Mammary epithelial cell (primary cell): ENCODE data around the gene TMEM82.

Source experiments
- CTCF ChIP-seq, 2 donors: IDR thresholded peaks in 1 of 2; conservative IDR thresholded peaks in 1 of 2; 2 replicates each; pipeline ENCODE4 v1.5.1; 2011 to 2012; ENCODE audit warnings: inconsistent platforms in 2 of 2, low read length in 2 of 2, mild to moderate bottlenecking in 2 of 2, control low read depth in 1 of 2, low read depth in 1 of 2; ENCODE audit not compliant: insufficient read depth in 1 of 2; ENCODE audit errors: extremely low read depth in 1 of 2
- EZH2 ChIP-seq: IDR thresholded peaks from 2 replicates; pipeline ENCODE4 v1.6.1; 2012; ENCODE audit warnings: low read length, inconsistent platforms, borderline replicate concordance

GRCh38 chr1:15698201-15698600, 44.1 kb upstream of the TMEM82 start:
- TF ChIP-seq CTCF (conservative IDR thresholded peaks at IDR 0.05 in 1 of 2, IDR thresholded peaks at IDR 0.05 in 1 of 2; ENCODE audit: extremely low read depth in 1 of 2, insufficient read depth in 1 of 2, low read depth in 1 of 2, low read length in 2 of 2) (no peak), EZH2 (no peak)
